Measurements from ENCODE around the gene PLA2G2D.

GRCh38 chr1:20117236-20117635 is 2.1 kb downstream of the PLA2G2D start:
- TF ChIP-seq, protein P1, sequence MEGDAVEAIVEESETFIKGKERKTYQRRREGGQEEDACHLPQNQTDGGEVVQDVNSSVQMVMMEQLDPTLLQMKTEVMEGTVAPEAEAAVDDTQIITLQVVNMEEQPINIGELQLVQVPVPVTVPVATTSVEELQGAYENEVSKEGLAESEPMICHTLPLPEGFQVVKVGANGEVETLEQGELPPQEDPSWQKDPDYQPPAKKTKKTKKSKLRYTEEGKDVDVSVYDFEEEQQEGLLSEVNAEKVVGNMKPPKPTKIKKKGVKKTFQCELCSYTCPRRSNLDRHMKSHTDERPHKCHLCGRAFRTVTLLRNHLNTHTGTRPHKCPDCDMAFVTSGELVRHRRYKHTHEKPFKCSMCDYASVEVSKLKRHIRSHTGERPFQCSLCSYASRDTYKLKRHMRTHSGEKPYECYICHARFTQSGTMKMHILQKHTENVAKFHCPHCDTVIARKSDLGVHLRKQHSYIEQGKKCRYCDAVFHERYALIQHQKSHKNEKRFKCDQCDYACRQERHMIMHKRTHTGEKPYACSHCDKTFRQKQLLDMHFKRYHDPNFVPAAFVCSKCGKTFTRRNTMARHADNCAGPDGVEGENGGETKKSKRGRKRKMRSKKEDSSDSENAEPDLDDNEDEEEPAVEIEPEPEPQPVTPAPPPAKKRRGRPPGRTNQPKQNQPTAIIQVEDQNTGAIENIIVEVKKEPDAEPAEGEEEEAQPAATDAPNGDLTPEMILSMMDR (IDR thresholded peaks at IDR 0.05), result no peak
- TF ChIP-seq POLR2A (IDR thresholded peaks at IDR 0.05), result no peak

Data from body of pancreas (tissue), 4 donors.